ENCODE results near the gene TMEM192.

DNA sequence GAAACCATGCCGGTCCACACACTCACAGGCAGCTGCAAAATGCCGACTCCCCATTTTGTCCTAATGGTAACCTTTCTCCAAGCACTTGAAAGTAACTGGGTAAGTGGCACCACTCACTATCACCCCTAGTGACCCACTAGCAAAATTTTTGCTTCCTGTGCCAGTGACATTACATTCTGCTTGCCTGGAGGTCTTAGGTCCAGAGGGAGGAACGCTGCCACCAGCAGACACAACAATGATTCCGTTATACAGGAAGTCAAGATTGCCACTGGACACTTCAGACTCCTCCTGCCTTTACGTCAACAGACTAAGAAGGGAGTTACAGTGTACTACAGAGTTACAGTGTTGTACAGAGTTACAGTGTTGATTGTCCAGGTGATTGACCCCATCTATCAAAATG is 11.8 kb upstream of the TMEM192 start:
- TF ChIP-seq, protein P1, sequence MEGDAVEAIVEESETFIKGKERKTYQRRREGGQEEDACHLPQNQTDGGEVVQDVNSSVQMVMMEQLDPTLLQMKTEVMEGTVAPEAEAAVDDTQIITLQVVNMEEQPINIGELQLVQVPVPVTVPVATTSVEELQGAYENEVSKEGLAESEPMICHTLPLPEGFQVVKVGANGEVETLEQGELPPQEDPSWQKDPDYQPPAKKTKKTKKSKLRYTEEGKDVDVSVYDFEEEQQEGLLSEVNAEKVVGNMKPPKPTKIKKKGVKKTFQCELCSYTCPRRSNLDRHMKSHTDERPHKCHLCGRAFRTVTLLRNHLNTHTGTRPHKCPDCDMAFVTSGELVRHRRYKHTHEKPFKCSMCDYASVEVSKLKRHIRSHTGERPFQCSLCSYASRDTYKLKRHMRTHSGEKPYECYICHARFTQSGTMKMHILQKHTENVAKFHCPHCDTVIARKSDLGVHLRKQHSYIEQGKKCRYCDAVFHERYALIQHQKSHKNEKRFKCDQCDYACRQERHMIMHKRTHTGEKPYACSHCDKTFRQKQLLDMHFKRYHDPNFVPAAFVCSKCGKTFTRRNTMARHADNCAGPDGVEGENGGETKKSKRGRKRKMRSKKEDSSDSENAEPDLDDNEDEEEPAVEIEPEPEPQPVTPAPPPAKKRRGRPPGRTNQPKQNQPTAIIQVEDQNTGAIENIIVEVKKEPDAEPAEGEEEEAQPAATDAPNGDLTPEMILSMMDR (optimal IDR thresholded peaks at IDR 0.05 in 1 of 3, IDR thresholded peaks at IDR 0.05 in 1 of 3, conservative IDR thresholded peaks at IDR 0.05 in 1 of 3; ENCODE audit: extremely low read depth in 1 of 3, insufficient read depth in 2 of 3, low read length in 3 of 3) = no peak
- no peak for TF ChIP-seq EZH2 (IDR thresholded peaks at IDR 0.05; ENCODE audit: low read length)

All from keratinocyte (primary cell).